ENCODE data around the gene SREBF2. TPM values are rescaled to one million over a fixed set of nuclear protein-coding genes. Genes with fewer than 3 reads are reported as not detected.
A peak's percentile ranks its signal among the peaks of the same experiment; 100 is the strongest.

SREBF2 gene
- total RNA-seq, 2 experiments from 2014 or later, result 101 to 105 TPM

- no peaks in the 10 kb centered on the region for H3K27me3 Mint-ChIP-seq
- ATAC-seq (no peak), DNase-seq (no peak)
- H3K4me1 Mint-ChIP-seq, result peaks cover 77% of the 10 kb centered on the region
- ChIA-PET POLR2A (interaction anchor here (0.6 to 3.4 kb wide), 6 partner anchors 14 to 318 kb away, joined by 3 to 57 read pairs (median 4); partner anchors contain the start of gene SREBF2), CTCF (interaction anchor here (0.6 to 4.0 kb wide), 8 partner anchors 13 to 179 kb away, joined by 3 to 23 read pairs (median 5); partner anchors contain the start of gene CCDC134)
- no peaks in the 10 kb centered on the region for H3K9me3 Mint-ChIP-seq (ENCODE audit: low read depth)
- peak overlapping the region; percentile 66 for H3K4me3 Mint-ChIP-seq
- H3K27ac Mint-ChIP-seq, result peak overlapping the region; percentile 84
- intact Hi-C loops (cut with DNase I, micrococcal nuclease), result loop anchor here in 1 of 2 experiments (5.0 kb wide), 1 partner anchor 36 kb away; no protein-coding TSS in a partner anchor
- H3K36me3 Mint-ChIP-seq (ENCODE audit: low read depth), result peaks cover 83% of the 10 kb centered on the region
Observed at GRCh38 chr22:41876275-41876674, 43.4 kb downstream of the SREBF2 start.

GRCh38 chr22:41876675-41877074, 43.8 kb downstream of the SREBF2 start:
- Mint-ChIP-seq H3K27me3 (no peaks in the 10 kb centered on the region), H3K9me3 (ENCODE audit: low read depth) (no peaks in the 10 kb centered on the region), H3K4me1 (peaks cover 73% of the 10 kb centered on the region), H3K36me3 (ENCODE audit: low read depth) (peaks cover 83% of the 10 kb centered on the region), H3K4me3 (peak overlapping the region; percentile 66), H3K27ac (peak overlapping the region; percentile 84)
- intact Hi-C loops (cut with DNase I, micrococcal nuclease), result loop anchor here in 1 of 2 experiments (5.0 kb wide), 1 partner anchor 36 kb away; no protein-coding TSS in a partner anchor
- DNase-seq (peak; percentile 32), ATAC-seq (peak; percentile 51)
- ChIA-PET CTCF (interaction anchor here (1.0 to 4.0 kb wide), 6 partner anchors 14 to 179 kb away, joined by 4 to 23 read pairs (median 6); partner anchors contain the start of gene CCDC134), POLR2A (interaction anchor here (0.6 to 3.4 kb wide), 5 partner anchors 14 to 319 kb away, joined by 3 to 57 read pairs (median 5); partner anchors contain the start of gene SREBF2)

- peaks cover 79% of the 10 kb centered on the region for H3K36me3 Mint-ChIP-seq (ENCODE audit: low read depth)
- DNase-seq (no peak), ATAC-seq (no peak)
- no peaks in the 10 kb centered on the region for H3K9me3 Mint-ChIP-seq (ENCODE audit: low read depth)
- no peak overlapping the region for H3K27ac Mint-ChIP-seq
- POLR2A ChIA-PET, result interaction anchor here (0.7 to 1.3 kb wide), 2 partner anchors 38 to 57 kb away, joined by 3 to 5 read pairs; no protein-coding TSS in a partner anchor
- H3K4me3 Mint-ChIP-seq, result no peak overlapping the region
- intact Hi-C loops (cut with DNase I, micrococcal nuclease), result no loop called here
- CTCF ChIA-PET, result interaction anchor here (0.6 to 1.5 kb wide), 5 partner anchors 45 to 402 kb away, joined by 3 to 6 read pairs (median 4); no protein-coding TSS in a partner anchor
- H3K4me1 Mint-ChIP-seq, result peaks cover 36% of the 10 kb centered on the region
- H3K27me3 Mint-ChIP-seq, result no peaks in the 10 kb centered on the region
Observed at GRCh38 chr22:41880653-41881052, 47.7 kb downstream of the SREBF2 start.

GRCh38 chr22:41883400-41883799, 50.5 kb downstream of the SREBF2 start:
- no peak overlapping the region for H3K27ac Mint-ChIP-seq

GRCh38 chr22:41885116-41885515, 52.2 kb downstream of the SREBF2 start:
- ATAC-seq (no peak), DNase-seq (no peak)
- no peaks in the 10 kb centered on the region for H3K27me3 Mint-ChIP-seq
- H3K27ac Mint-ChIP-seq, result no peak overlapping the region
- ChIA-PET POLR2A (interaction anchor here (0.7 kb wide), 1 partner anchor 23 kb away, joined by 3 read pairs; no protein-coding TSS in a partner anchor), CTCF (interaction anchor here (1.0 to 1.2 kb wide), 3 partner anchors 17 to 135 kb away, joined by 3 to 4 read pairs (median 4); no protein-coding TSS in a partner anchor)
- H3K4me3 Mint-ChIP-seq, result no peak overlapping the region
- intact Hi-C loops (cut with DNase I, micrococcal nuclease), result no loop called here
- H3K9me3 Mint-ChIP-seq (ENCODE audit: low read depth), result no peaks in the 10 kb centered on the region
- peaks cover 76% of the 10 kb centered on the region for H3K36me3 Mint-ChIP-seq (ENCODE audit: low read depth)
- H3K4me1 Mint-ChIP-seq, result no peaks in the 10 kb centered on the region

More at GRCh38 chr22:41883400-41883799, 50.5 kb downstream of the SREBF2 start:
- Mint-ChIP-seq H3K9me3 (ENCODE audit: low read depth) (no peaks in the 10 kb centered on the region), H3K4me3 (no peak overlapping the region), H3K4me1 (peaks cover 9% of the 10 kb centered on the region), H3K27me3 (no peaks in the 10 kb centered on the region), H3K36me3 (ENCODE audit: low read depth) (peaks cover 79% of the 10 kb centered on the region)
- DNase-seq, result no peak
- ATAC-seq, result no peak
- ChIA-PET CTCF (no interaction called here), POLR2A (interaction anchor here (1.4 kb wide), 1 partner anchor 57 kb away, joined by 3 read pairs; no protein-coding TSS in a partner anchor)
- intact Hi-C loops (cut with DNase I, micrococcal nuclease), result no loop called here

GRCh38 chr22:41885516-41885915, 52.6 kb downstream of the SREBF2 start:
- intact Hi-C loops (cut with DNase I, micrococcal nuclease), result no loop called here

GRCh38 chr22:41888627-41889200, 55.8 kb downstream of the SREBF2 start:
- no peak for ATAC-seq
- no peak for DNase-seq
- Mint-ChIP-seq H3K4me3 (no peak overlapping the region), H3K9me3 (ENCODE audit: low read depth) (no peaks in the 10 kb centered on the region), H3K27ac (no peak overlapping the region), H3K27me3 (no peaks in the 10 kb centered on the region), H3K36me3 (ENCODE audit: low read depth) (peaks cover 69% of the 10 kb centered on the region), H3K4me1 (no peaks in the 10 kb centered on the region)
- ChIA-PET POLR2A (no interaction called here), CTCF (interaction anchor here (0.6 to 1.1 kb wide), 2 partner anchors 190 to 191 kb away, joined by 3 to 4 read pairs; no protein-coding TSS in a partner anchor)
- intact Hi-C loops (cut with DNase I, micrococcal nuclease), result no loop called here

More at GRCh38 chr22:41885516-41885915, 52.6 kb downstream of the SREBF2 start:
- ChIA-PET CTCF (interaction anchor here (1.0 to 1.2 kb wide), 3 partner anchors 17 to 135 kb away, joined by 3 to 4 read pairs (median 4); no protein-coding TSS in a partner anchor), POLR2A (interaction anchor here (0.6 to 0.7 kb wide), 2 partner anchors 23 to 80 kb away, joined by 3 read pairs; no protein-coding TSS in a partner anchor)
- Mint-ChIP-seq H3K27ac (no peak overlapping the region), H3K4me3 (no peak overlapping the region), H3K27me3 (no peaks in the 10 kb centered on the region), H3K36me3 (ENCODE audit: low read depth) (peaks cover 75% of the 10 kb centered on the region), H3K9me3 (ENCODE audit: low read depth) (no peaks in the 10 kb centered on the region), H3K4me1 (no peaks in the 10 kb centered on the region)
- peak; percentile 19 for ATAC-seq
- no peak for DNase-seq

- POLR2A ChIA-PET, result no interaction called here
- DNase-seq (no peak), ATAC-seq (no peak)
- no peaks in the 10 kb centered on the region for H3K4me1 Mint-ChIP-seq
- no peaks in the 10 kb centered on the region for H3K27me3 Mint-ChIP-seq
- peaks cover 58% of the 10 kb centered on the region for H3K36me3 Mint-ChIP-seq (ENCODE audit: low read depth)
- no peak overlapping the region for H3K27ac Mint-ChIP-seq
- intact Hi-C loops (cut with DNase I, micrococcal nuclease), result no loop called here
- no peaks in the 10 kb centered on the region for H3K9me3 Mint-ChIP-seq (ENCODE audit: low read depth)
- CTCF ChIA-PET, result interaction anchor here (1.7 kb wide), 1 partner anchor 10 kb away, joined by 4 read pairs; no protein-coding TSS in a partner anchor
- no peak overlapping the region for H3K4me3 Mint-ChIP-seq
Observed at GRCh38 chr22:41891407-41891806, 58.5 kb downstream of the SREBF2 start.

- POLR2A ChIA-PET, result interaction anchor here (0.6 kb wide), 1 partner anchor 193 kb away, joined by 3 read pairs; the partner anchor contains the start of gene MEI1
- Mint-ChIP-seq H3K27me3 (no peaks in the 10 kb centered on the region), H3K4me1 (peaks cover 3% of the 10 kb centered on the region), H3K9me3 (ENCODE audit: low read depth) (no peaks in the 10 kb centered on the region), H3K36me3 (ENCODE audit: low read depth) (peaks cover 61% of the 10 kb centered on the region), H3K27ac (no peak overlapping the region), H3K4me3 (no peak overlapping the region)
- intact Hi-C loops (cut with DNase I, micrococcal nuclease), result no loop called here
- CTCF ChIA-PET, result interaction anchor here (1.1 kb wide), 1 partner anchor 48 kb away, joined by 3 read pairs; no protein-coding TSS in a partner anchor
- DNase-seq (no peak), ATAC-seq (no peak)
Observed at GRCh38 chr22:41892721-41893120, 59.8 kb downstream of the SREBF2 start.

- POLR2A ChIA-PET, result no interaction called here
- Mint-ChIP-seq H3K4me3 (no peak overlapping the region), H3K36me3 (ENCODE audit: low read depth) (peaks cover 58% of the 10 kb centered on the region), H3K27me3 (no peaks in the 10 kb centered on the region), H3K27ac (peak overlapping the region; percentile 42), H3K9me3 (ENCODE audit: low read depth) (no peaks in the 10 kb centered on the region), H3K4me1 (peaks cover 3% of the 10 kb centered on the region)
- intact Hi-C loops (cut with DNase I, micrococcal nuclease), result no loop called here
- DNase-seq (no peak), ATAC-seq (no peak)
- CTCF ChIA-PET, result interaction anchor here (1.1 kb wide), 1 partner anchor 47 kb away, joined by 3 read pairs; no protein-coding TSS in a partner anchor
Observed at GRCh38 chr22:41893591-41894375, 60.9 kb downstream of the SREBF2 start.

- DNase-seq (no peak), ATAC-seq (no peak)
- intact Hi-C loops (cut with DNase I, micrococcal nuclease), result no loop called here
- no peaks in the 10 kb centered on the region for H3K9me3 Mint-ChIP-seq (ENCODE audit: low read depth)
- peaks cover 3% of the 10 kb centered on the region for H3K4me1 Mint-ChIP-seq
- no peaks in the 10 kb centered on the region for H3K27me3 Mint-ChIP-seq
- CTCF ChIA-PET, result interaction anchor here (1.0 kb wide), 1 partner anchor 14 kb away, joined by 3 read pairs; no protein-coding TSS in a partner anchor
- no peak overlapping the region for H3K27ac Mint-ChIP-seq
- peaks cover 49% of the 10 kb centered on the region for H3K36me3 Mint-ChIP-seq (ENCODE audit: low read depth)
- no peak overlapping the region for H3K4me3 Mint-ChIP-seq
- POLR2A ChIA-PET, result no interaction called here
Observed at GRCh38 chr22:41898645-41899044, 65.7 kb downstream of the SREBF2 start.
